OCI-LY7 (cell line): Measurements from ENCODE around the gene PAK1IP1. TPM values are rescaled to one million over a fixed set of nuclear protein-coding genes. Genes with fewer than 3 reads are reported as not detected.
"Not testable (repeated sequence)": the region's sequence is repeated elsewhere in the genome, so short reads cannot be mapped to it uniquely, and the experiment has no call there.

Experiments
- BruUV-seq: library from RNA; stranded (reverse); fragments of 400-500 nt; replicated peaks from 2 replicates; lab custom pipeline; 2021; lab: Mats Ljungman, UMichigan
- CTCF ChIA-PET: fragments of 300-600 bp; sonication (Branson Sonifier 250); formaldehyde crosslinking; loops from one replicate; lab custom pipeline; 2022; ENCODE audit warnings: antibody characterized with exemption; ENCODE audit not compliant: unreplicated experiment; lab: Charles Lee
- POLR2A ChIA-PET: fragments of 300-600 bp; sonication (Branson Sonifier 250); formaldehyde crosslinking; loops from one replicate; lab custom pipeline; 2022; ENCODE audit warnings: antibody characterized with exemption; lab: Charles Lee
- DNase-seq: peaks from one replicate; pipeline ENCODE4 v3.0.0-alpha.2; 2015; ENCODE audit warnings: low spot score
- H2AFZ ChIP-seq: fragments of 200-600 bp; sonication (generic), shearing (Covaris generic); 2 replicates; pipeline ENCODE4 v1.6.1; 2014; ENCODE audit warnings: mild to moderate bottlenecking, antibody characterized with exemption, low read length, moderate library complexity
- H3K27ac ChIP-seq: fragments of 200-600 bp; sonication (generic); 2 replicates; pipeline ENCODE4 v1.5.1; 2014; ENCODE audit warnings: mixed run types, low read depth, mild to moderate bottlenecking, moderate library complexity, low read length, inconsistent platforms; ENCODE audit not compliant: poor library complexity, severe bottlenecking
- H3K36me3 ChIP-seq: fragments of 200-600 bp; sonication (generic); 2 replicates; pipeline ENCODE4 v1.6.1; 2014; ENCODE audit warnings: mild to moderate bottlenecking, antibody characterized with exemption, low read length, moderate library complexity, mixed read lengths; ENCODE audit not compliant: insufficient read depth
- H3K4me1 ChIP-seq: fragments of 200-600 bp; sonication (generic); 2 replicates; pipeline ENCODE4 v1.5.1; 2014; ENCODE audit warnings: mild to moderate bottlenecking, low read length; ENCODE audit not compliant: insufficient read depth, poor library complexity, severe bottlenecking
- H3K4me2 ChIP-seq: fragments of 200-600 bp; sonication (generic); 2 replicates; pipeline ENCODE4 v1.6.1; 2014; ENCODE audit warnings: mild to moderate bottlenecking, low read length
- H3K4me3 ChIP-seq: fragments of 200-600 bp; sonication (generic); 2 replicates; pipeline ENCODE4 v1.5.1; 2014; ENCODE audit warnings: mild to moderate bottlenecking, low read depth, low read length; ENCODE audit not compliant: poor library complexity, severe bottlenecking
- H3K79me2 ChIP-seq: fragments of 200-600 bp; sonication (generic); 2 replicates; pipeline ENCODE4 v1.6.1; 2016; ENCODE audit warnings: low read depth, mild to moderate bottlenecking, low read length, moderate library complexity, mixed read lengths; ENCODE audit not compliant: insufficient read depth
- H3K9me2 ChIP-seq: fragments of 200-600 bp; sonication (generic); 2 replicates; pipeline ENCODE4 v1.6.1; 2016; ENCODE audit warnings: mild to moderate bottlenecking, low read length, mixed read lengths; ENCODE audit not compliant: insufficient read depth
- H3K9me3 ChIP-seq: fragments of 200-600 bp; sonication (generic); 2 replicates; pipeline ENCODE4 v1.6.1; 2014; ENCODE audit warnings: mild to moderate bottlenecking, mixed run types, low read length, mixed read lengths
- H4K20me1 ChIP-seq: fragments of 200-600 bp; sonication (generic); 2 replicates; pipeline ENCODE4 v1.6.1; 2014; ENCODE audit warnings: mild to moderate bottlenecking, antibody characterized with exemption, low read length, moderate library complexity, mixed read lengths; ENCODE audit not compliant: insufficient read depth
- EZH2phosphoT487 ChIP-seq: fragments of 200-600 bp; sonication (generic); IDR thresholded peaks from 2 replicates; pipeline ENCODE4 v1.6.1; 2018; ENCODE audit warnings: low read depth, borderline replicate concordance, mild to moderate bottlenecking, mixed run types, antibody characterized with exemption, low read length, moderate library complexity, mixed read lengths
- intact Hi-C: fragments of 100-400 bp; cut with micrococcal nuclease; formaldehyde crosslinking; loops from one replicate; pipeline ENCODE4 v1.10.0; 2022; ENCODE audit not compliant: unreplicated experiment
- total RNA-seq, 2 experiments: library from RNA; depleted of rRNA in 1 of 2; stranded (reverse); fragments of >200 nt in 1 of 2; shearing (Covaris generic) in 1 of 2; gene quantifications; 2 replicates each; pipeline ENCODE4 v1.2.3, GENCODE V29; 2014 to 2022
- TF ChIP-seq, protein P1 (sequence below): fragments of 200-600 bp; sonication (generic); conservative IDR thresholded peaks from 2 replicates; pipeline ENCODE4 v1.5.1; 2014; ENCODE audit warnings: mild to moderate bottlenecking, antibody characterized with exemption, low read length, moderate library complexity, mixed read lengths

The PAK1IP1 gene
- total RNA-seq, 2 experiments from 2014 or later: 21.8 to 27.8 TPM

DNA sequence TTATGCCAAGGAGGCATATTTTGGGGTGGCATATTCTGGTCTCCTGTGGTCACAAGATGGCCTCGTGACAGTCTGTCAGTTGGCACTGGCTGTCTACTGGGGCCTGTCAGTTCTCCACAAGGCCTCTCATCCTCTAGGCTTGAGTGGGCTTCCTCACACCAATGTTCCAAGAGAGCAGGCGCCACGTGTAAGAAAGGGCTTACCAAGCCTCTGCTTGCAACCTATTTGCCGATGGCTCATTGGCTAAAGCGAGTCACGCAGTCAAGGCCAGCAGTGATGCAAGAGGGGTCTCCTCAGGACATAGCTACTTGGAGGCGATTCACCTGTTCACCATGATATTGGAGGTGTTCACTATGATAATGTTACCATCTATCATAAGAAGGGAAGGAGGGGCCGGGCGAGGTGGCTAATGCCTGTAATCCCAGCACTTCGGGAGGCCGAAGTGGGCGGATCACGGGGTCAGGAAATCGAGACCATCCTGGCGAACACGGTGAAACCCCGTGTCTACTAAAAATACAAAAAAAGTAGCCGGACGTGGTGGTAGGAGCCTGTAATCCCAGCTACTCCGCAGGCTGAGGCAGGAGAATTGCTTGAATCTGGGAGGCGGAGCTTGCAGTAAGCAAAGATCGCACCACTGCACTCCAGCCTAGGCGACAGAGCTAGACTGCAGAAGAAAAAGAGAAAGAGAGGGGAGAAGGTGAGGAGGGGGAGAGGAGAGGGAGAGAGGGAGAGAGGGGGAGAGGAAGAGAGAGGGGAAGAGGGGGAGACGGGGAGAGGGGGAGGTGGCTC, 35.7 kb upstream of the PAK1IP1 start:
- H2AFZ ChIP-seq: no peak overlapping the region
- H3K9me2 ChIP-seq: no peaks in the 10 kb centered on the region
- no peak for DNase-seq
- no TSS peak for BruUV-seq
- H3K4me1 ChIP-seq: no peaks in the 10 kb centered on the region
- no peaks in the 10 kb centered on the region for H3K36me3 ChIP-seq
- H3K4me3 ChIP-seq: no peak overlapping the region
- ChIA-PET CTCF (no interaction called here), POLR2A (interaction anchor here (0.6 kb wide), 1 partner anchor 20 kb away, joined by 4 read pairs; no protein-coding TSS in a partner anchor)
- no peaks in the 10 kb centered on the region for H4K20me1 ChIP-seq
- no peaks in the 10 kb centered on the region for H3K79me2 ChIP-seq
- no peak overlapping the region for H3K27ac ChIP-seq
- no peak overlapping the region for H3K4me2 ChIP-seq
- TF ChIP-seq EZH2phosphoT487: no peak
- TF ChIP-seq, protein P1, sequence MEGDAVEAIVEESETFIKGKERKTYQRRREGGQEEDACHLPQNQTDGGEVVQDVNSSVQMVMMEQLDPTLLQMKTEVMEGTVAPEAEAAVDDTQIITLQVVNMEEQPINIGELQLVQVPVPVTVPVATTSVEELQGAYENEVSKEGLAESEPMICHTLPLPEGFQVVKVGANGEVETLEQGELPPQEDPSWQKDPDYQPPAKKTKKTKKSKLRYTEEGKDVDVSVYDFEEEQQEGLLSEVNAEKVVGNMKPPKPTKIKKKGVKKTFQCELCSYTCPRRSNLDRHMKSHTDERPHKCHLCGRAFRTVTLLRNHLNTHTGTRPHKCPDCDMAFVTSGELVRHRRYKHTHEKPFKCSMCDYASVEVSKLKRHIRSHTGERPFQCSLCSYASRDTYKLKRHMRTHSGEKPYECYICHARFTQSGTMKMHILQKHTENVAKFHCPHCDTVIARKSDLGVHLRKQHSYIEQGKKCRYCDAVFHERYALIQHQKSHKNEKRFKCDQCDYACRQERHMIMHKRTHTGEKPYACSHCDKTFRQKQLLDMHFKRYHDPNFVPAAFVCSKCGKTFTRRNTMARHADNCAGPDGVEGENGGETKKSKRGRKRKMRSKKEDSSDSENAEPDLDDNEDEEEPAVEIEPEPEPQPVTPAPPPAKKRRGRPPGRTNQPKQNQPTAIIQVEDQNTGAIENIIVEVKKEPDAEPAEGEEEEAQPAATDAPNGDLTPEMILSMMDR: no peak
- intact Hi-C loops: no loop called here
- no peaks in the 10 kb centered on the region for H3K9me3 ChIP-seq

GRCh38 chr6:10659699-10660348, 34.9 kb upstream of the PAK1IP1 start:
- Histone ChIP-seq H3K79me2 (no peaks in the 10 kb centered on the region), H3K4me3 (no peak overlapping the region), H3K9me2 (no peaks in the 10 kb centered on the region), H3K4me1 (no peaks in the 10 kb centered on the region), H2AFZ (no peak overlapping the region), H3K4me2 (no peak overlapping the region), H3K36me3 (no peaks in the 10 kb centered on the region), H3K27ac (no peak overlapping the region), H4K20me1 (no peaks in the 10 kb centered on the region), H3K9me3 (no peaks in the 10 kb centered on the region)
- ChIA-PET CTCF (no interaction called here), POLR2A (no interaction called here)
- DNase-seq: no peak
- intact Hi-C loops: no loop called here
- no peak for TF ChIP-seq EZH2phosphoT487
- TF ChIP-seq, protein P1: no peak
- no TSS peak for BruUV-seq

DNA sequence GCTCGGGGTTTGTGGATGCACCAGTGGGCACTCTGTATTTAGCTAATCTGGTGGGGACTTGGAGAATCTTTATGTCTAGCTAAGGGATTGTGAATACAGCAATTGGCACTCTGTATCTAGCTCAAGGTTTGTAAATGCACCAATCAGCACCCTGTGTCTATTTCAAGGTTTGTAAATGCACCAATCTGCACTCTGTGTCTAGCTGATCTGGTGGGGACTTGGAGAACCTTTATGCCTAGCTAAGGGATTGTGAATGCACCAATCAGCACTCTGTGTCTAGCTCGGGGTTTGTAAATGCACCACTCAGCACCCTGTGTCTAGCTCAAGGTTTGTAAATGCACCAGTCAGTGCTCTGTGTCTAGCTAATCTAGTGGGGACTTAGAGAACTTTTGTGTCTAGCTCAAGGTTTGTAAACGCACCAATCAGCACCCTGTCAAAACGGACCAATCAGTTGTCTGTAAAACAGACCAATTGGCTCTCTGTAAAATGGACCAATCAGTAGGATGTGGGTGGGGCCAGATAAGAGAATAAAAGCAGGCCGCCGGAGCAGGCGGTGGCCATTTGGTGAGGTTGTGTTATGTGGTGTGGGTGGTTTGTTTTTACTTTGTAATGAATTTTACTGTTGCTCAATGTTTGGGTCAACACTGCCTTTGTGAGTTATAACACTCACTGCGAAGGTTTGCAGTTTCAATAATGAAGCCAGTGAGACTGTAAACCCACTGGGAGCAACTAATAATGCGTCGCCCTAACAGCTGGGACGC, 34.2 kb upstream of the PAK1IP1 start:
- H3K36me3 ChIP-seq, H3K79me2 ChIP-seq, H3K27ac ChIP-seq, POLR2A ChIA-PET, H3K4me1 ChIP-seq, H3K4me3 ChIP-seq, BruUV-seq, H2AFZ ChIP-seq, H3K9me2 ChIP-seq, H3K9me3 ChIP-seq, CTCF ChIA-PET, H3K4me2 ChIP-seq, DNase-seq, H4K20me1 ChIP-seq, intact Hi-C loops: not testable (repeated sequence)
